Fibroblast of lung (primary cell): ENCODE measurements around the gene CREB5. TPM values are rescaled to one million over a fixed set of nuclear protein-coding genes. Genes with fewer than 3 reads are reported as not detected.
A peak's percentile ranks its signal among the peaks of the same experiment; 100 is the strongest.

Experiments
- DNase-seq, 2 donors: peaks; one replicate each; pipeline versions ENCODE4 v3.0.0 to v3.0.0-alpha.2; 2010; ENCODE audit warnings: low read depth in 2 of 2
- H2AFZ ChIP-seq: 2 replicates; pipeline ENCODE4 v1.5.1; 2012; ENCODE audit warnings: low read length, control low read depth, inconsistent platforms
- H3K27ac ChIP-seq: 2 replicates; pipeline ENCODE4 v1.5.1; 2011; ENCODE audit warnings: low read length, control low read depth; ENCODE audit not compliant: insufficient read depth
- H3K27me3 ChIP-seq: 2 replicates; pipeline ENCODE4 v1.5.1; 2011; ENCODE audit warnings: mild to moderate bottlenecking, low read length; ENCODE audit not compliant: control insufficient read depth, insufficient read depth
- H3K36me3 ChIP-seq: 2 replicates; pipeline ENCODE4 v1.5.1; 2011; ENCODE audit warnings: low read length; ENCODE audit not compliant: control insufficient read depth, insufficient read depth
- H3K4me1 ChIP-seq: 2 replicates; pipeline ENCODE4 v1.5.1; 2011; ENCODE audit warnings: low read length; ENCODE audit not compliant: control insufficient read depth, insufficient read depth; ENCODE audit errors: extremely low read depth
- H3K4me2 ChIP-seq: 2 replicates; pipeline ENCODE4 v1.5.1; 2011; ENCODE audit warnings: low read length, control low read depth; ENCODE audit not compliant: insufficient read depth; ENCODE audit errors: extremely low read depth
- H3K4me3 ChIP-seq, 4 experiments: fragments of 200-600 bp in 1 of 4; sonication (generic) in 1 of 4; replicated peaks in 1 of 4; 2 replicates each; pipeline ENCODE4 v1.5.1; 2011 to 2016; ENCODE audit warnings: low read length in 4 of 4, low read depth in 3 of 4, mild to moderate bottlenecking in 3 of 4, control low read depth in 2 of 4, inconsistent platforms in 1 of 4, mixed read lengths in 1 of 4; ENCODE audit not compliant: insufficient read depth in 1 of 4; ENCODE audit errors: control extremely low read depth in 1 of 4
- H3K79me2 ChIP-seq: 2 replicates; pipeline ENCODE4 v1.5.1; 2012; ENCODE audit warnings: mild to moderate bottlenecking, low read length, inconsistent platforms; ENCODE audit not compliant: control insufficient read depth, insufficient read depth
- H3K9ac ChIP-seq: 2 replicates; pipeline ENCODE4 v1.5.1; 2011; ENCODE audit warnings: mild to moderate bottlenecking, low read length, control low read depth; ENCODE audit not compliant: insufficient read depth
- H3K9me3 ChIP-seq: 2 replicates; pipeline ENCODE4 v1.5.1; 2012; ENCODE audit warnings: low read depth, low read length; ENCODE audit not compliant: control insufficient read depth, insufficient read depth
- H4K20me1 ChIP-seq: 2 replicates; pipeline ENCODE4 v1.5.1; 2011; ENCODE audit warnings: low read length; ENCODE audit not compliant: control insufficient read depth, insufficient read depth; ENCODE audit errors: extremely low read depth
- EZH2 ChIP-seq: IDR thresholded peaks from 2 replicates; pipeline ENCODE4 v1.5.1; 2012; ENCODE audit warnings: low read length, control low read depth, mild to moderate bottlenecking; ENCODE audit errors: missing control alignments
- polyA plus RNA-seq, 2 donors: library from polyadenylated mRNA; depleted of rRNA in 1 of 2; stranded (reverse) in 1 of 2; unstranded in 1 of 2; fragments of >200 nt; gene quantifications; 2 replicates each; pipeline ENCODE4 v1.2.1, GENCODE V29; 2011 to 2012; ENCODE audit warnings: missing spikeins in 1 of 2
- total RNA-seq: library from RNA; depleted of rRNA; stranded (reverse); fragments of >200 nt; gene quantifications from 2 replicates; pipeline ENCODE4 v1.2.1, GENCODE V29; 2014
- TF ChIP-seq, protein P1 (sequence below), 2 donors: IDR thresholded peaks in 1 of 2; conservative IDR thresholded peaks in 1 of 2; 1 replicate in 1 of 2; 2 replicates in 1 of 2; pipeline ENCODE4 v1.5.1; 2011 to 2012; ENCODE audit warnings: low read length in 2 of 2, control low read depth in 1 of 2, inconsistent platforms in 1 of 2, low read depth in 1 of 2, mild to moderate bottlenecking in 1 of 2

Gene CREB5
- total and polyA plus RNA-seq, 2 donors (not counting 1 experiment from before 2014, with no cell fraction given): 8.2 to 28.4 TPM

DNA sequence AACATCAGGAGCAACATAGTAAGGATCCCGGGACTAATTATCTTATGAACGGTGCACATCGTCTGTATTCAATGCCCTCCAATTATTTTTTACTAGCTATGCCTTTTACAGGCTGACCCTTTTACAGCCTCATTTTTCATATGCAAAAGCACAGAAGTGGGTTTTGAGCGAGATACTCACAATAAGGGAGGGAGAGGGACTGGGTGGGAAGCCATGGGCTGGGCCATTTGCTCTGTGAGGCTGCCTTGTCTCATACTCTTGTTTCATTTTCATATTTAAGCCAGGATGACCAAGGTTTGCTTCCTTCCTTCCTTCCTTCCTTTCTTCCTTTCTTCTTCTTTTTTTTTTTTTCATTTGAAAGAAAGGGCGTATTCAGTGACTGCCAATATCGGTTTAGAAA, 286.5 kb downstream of the CREB5 start:
- Histone ChIP-seq H3K4me2 (no peak overlapping the region), H3K27me3 (no peaks in the 10 kb centered on the region), H3K36me3 (no peaks in the 10 kb centered on the region), H2AFZ (no peak overlapping the region), H3K4me3 (no peak overlapping the region), H3K4me1 (no peaks in the 10 kb centered on the region), H4K20me1 (no peaks in the 10 kb centered on the region), H3K79me2 (no peaks in the 10 kb centered on the region), H3K9me3 (no peaks in the 10 kb centered on the region), H3K9ac (no peak overlapping the region), H3K27ac (no peak overlapping the region)
- DNase-seq: no peak
- TF ChIP-seq, protein P1, sequence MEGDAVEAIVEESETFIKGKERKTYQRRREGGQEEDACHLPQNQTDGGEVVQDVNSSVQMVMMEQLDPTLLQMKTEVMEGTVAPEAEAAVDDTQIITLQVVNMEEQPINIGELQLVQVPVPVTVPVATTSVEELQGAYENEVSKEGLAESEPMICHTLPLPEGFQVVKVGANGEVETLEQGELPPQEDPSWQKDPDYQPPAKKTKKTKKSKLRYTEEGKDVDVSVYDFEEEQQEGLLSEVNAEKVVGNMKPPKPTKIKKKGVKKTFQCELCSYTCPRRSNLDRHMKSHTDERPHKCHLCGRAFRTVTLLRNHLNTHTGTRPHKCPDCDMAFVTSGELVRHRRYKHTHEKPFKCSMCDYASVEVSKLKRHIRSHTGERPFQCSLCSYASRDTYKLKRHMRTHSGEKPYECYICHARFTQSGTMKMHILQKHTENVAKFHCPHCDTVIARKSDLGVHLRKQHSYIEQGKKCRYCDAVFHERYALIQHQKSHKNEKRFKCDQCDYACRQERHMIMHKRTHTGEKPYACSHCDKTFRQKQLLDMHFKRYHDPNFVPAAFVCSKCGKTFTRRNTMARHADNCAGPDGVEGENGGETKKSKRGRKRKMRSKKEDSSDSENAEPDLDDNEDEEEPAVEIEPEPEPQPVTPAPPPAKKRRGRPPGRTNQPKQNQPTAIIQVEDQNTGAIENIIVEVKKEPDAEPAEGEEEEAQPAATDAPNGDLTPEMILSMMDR (conservative IDR thresholded peaks at IDR 0.05 in 1 of 2, IDR thresholded peaks at IDR 0.05 in 1 of 2; ENCODE audit: low read depth in 1 of 2, low read length in 2 of 2): no peak
- TF ChIP-seq EZH2: no peak

GRCh38 chr7:28700096-28700495, 287.8 kb downstream of the CREB5 start:
- H3K27ac ChIP-seq: no peak overlapping the region
- no peak overlapping the region for H3K4me3 ChIP-seq
- TF ChIP-seq, protein P1 (conservative IDR thresholded peaks at IDR 0.05 in 1 of 2, IDR thresholded peaks at IDR 0.05 in 1 of 2; ENCODE audit: low read depth in 1 of 2, low read length in 2 of 2): no peak
- TF ChIP-seq EZH2: no peak
- H3K36me3 ChIP-seq: no peaks in the 10 kb centered on the region
- H3K4me2 ChIP-seq: no peak overlapping the region
- DNase-seq: no peak
- H4K20me1 ChIP-seq: no peaks in the 10 kb centered on the region
- H3K4me1 ChIP-seq: no peaks in the 10 kb centered on the region
- H3K9me3 ChIP-seq: no peaks in the 10 kb centered on the region
- H3K79me2 ChIP-seq: no peaks in the 10 kb centered on the region
- H3K27me3 ChIP-seq: no peaks in the 10 kb centered on the region
- no peak overlapping the region for H3K9ac ChIP-seq
- no peak overlapping the region for H2AFZ ChIP-seq

DNA sequence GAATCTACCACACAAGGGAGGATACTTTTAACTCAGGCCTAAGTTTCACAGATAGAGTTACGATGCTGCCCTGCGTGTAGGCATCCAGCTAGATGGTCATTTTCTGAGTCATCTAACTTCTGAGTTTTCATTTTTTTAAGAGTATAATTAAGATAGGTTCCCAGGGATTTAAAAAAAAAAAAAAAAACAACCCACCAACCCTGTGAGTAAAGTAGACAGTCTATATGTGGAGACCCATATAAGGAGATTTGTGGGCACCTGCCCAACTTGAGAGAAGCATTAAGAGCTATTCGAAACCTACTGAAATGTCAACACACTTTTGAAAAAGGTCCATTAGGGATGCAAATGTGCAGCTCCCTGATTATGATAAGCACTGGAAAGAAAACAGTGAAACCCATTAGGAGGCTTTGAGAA, 288.5 kb downstream of the CREB5 start:
- no peak overlapping the region for H2AFZ ChIP-seq
- no peaks in the 10 kb centered on the region for H3K79me2 ChIP-seq
- no peaks in the 10 kb centered on the region for H4K20me1 ChIP-seq
- H3K27me3 ChIP-seq: no peaks in the 10 kb centered on the region
- H3K4me3 ChIP-seq: no peak overlapping the region
- no peak overlapping the region for H3K4me2 ChIP-seq
- no peak overlapping the region for H3K9ac ChIP-seq
- DNase-seq: peak in 1 of 2 donors; percentile 46
- no peak overlapping the region for H3K27ac ChIP-seq
- no peaks in the 10 kb centered on the region for H3K9me3 ChIP-seq
- no peaks in the 10 kb centered on the region for H3K4me1 ChIP-seq
- TF ChIP-seq EZH2: no peak
- TF ChIP-seq, protein P1 (conservative IDR thresholded peaks at IDR 0.05 in 1 of 2, IDR thresholded peaks at IDR 0.05 in 1 of 2; ENCODE audit: low read depth in 1 of 2, low read length in 2 of 2): no peak
- no peaks in the 10 kb centered on the region for H3K36me3 ChIP-seq
